ENCODE results near the gene IGF2BP1. TPM values are rescaled to one million over a fixed set of nuclear protein-coding genes. Genes with fewer than 3 reads are reported as not detected.

The IGF2BP1 gene
- total RNA-seq, result 0.14 and 1.1 TPM in 2 replicates

GRCh38 chr17:48997103-48997826 lies at the start of gene IGF2BP1:
IGF2BP1 (plus strand) TSS chr17:48997385; CDS start chr17:48997746, 361 bp downstream.

Other genes starting within 250 kb of the IGF2BP1 start
- 0.18 and 0.57 TPM in 2 replicates for gene TTLL6, start 180.2 kb upstream of the IGF2BP1 start, total RNA-seq
- 46.4 and 48.2 TPM in 2 replicates for gene CALCOCO2, start 166.3 kb upstream of the IGF2BP1 start, total RNA-seq
- 30.4 and 30.5 TPM in 2 replicates for gene ATP5MC1, start 104.6 kb upstream of the IGF2BP1 start, total RNA-seq
- gene UBE2Z, start 89.0 kb upstream of the IGF2BP1 start, total RNA-seq, result 46.1 and 55.7 TPM in 2 replicates
- 136 and 137 TPM in 2 replicates for gene SNF8, start 52.5 kb upstream of the IGF2BP1 start, total RNA-seq
- not detected in 2 replicates for gene GIP, start 28.8 kb upstream of the IGF2BP1 start, total RNA-seq
- 0.18 and 3.6 TPM in 2 replicates for gene B4GALNT2, start 135.4 kb downstream of the IGF2BP1 start, total RNA-seq
- gene GNGT2, start 213.2 kb downstream of the IGF2BP1 start, total RNA-seq, result 0.28 TPM in 1 of 2 replicates, not detected in the other
- gene ABI3, start 213.3 kb downstream of the IGF2BP1 start, total RNA-seq, result 0.09 and 0.14 TPM in 2 replicates
- 0.46 and 0.71 TPM in 2 replicates for gene PHOSPHO1, start 233.4 kb downstream of the IGF2BP1 start, total RNA-seq